Glutamatergic neuron (in vitro differentiated cells): ENCODE measurements around the gene ALDH3B1. TPM values are rescaled to one million over a fixed set of nuclear protein-coding genes. Genes with fewer than 3 reads are reported as not detected.

Experiments
- DNase-seq: peaks from one replicate; pipeline ENCODE4 v3.0.0; 2022
- H3K27ac Mint-ChIP-seq: one replicate; pipeline ENCODE4 v1.8.0; 2020; ENCODE audit warnings: mild to moderate bottlenecking, mixed read lengths, inconsistent platforms; ENCODE audit not compliant: unreplicated experiment
- H3K27me3 Mint-ChIP-seq: one replicate; pipeline ENCODE4 v1.8.0; 2020; ENCODE audit warnings: mild to moderate bottlenecking, moderate library complexity, mixed read lengths, inconsistent platforms; ENCODE audit not compliant: unreplicated experiment
- H3K36me3 Mint-ChIP-seq: one replicate; pipeline ENCODE4 v1.8.0; 2020; ENCODE audit warnings: mild to moderate bottlenecking, mixed read lengths, inconsistent platforms; ENCODE audit not compliant: unreplicated experiment
- H3K4me1 Mint-ChIP-seq: one replicate; pipeline ENCODE4 v1.8.0; 2020; ENCODE audit warnings: mild to moderate bottlenecking, low read depth, mixed read lengths, inconsistent platforms; ENCODE audit not compliant: unreplicated experiment
- H3K4me3 Mint-ChIP-seq: one replicate; pipeline ENCODE4 v1.8.0; 2020; ENCODE audit warnings: mild to moderate bottlenecking, mixed read lengths, inconsistent platforms; ENCODE audit not compliant: unreplicated experiment
- H3K9me3 Mint-ChIP-seq: one replicate; pipeline ENCODE4 v1.8.0; 2020; ENCODE audit warnings: mild to moderate bottlenecking, moderate library complexity, mixed read lengths, inconsistent platforms; ENCODE audit not compliant: unreplicated experiment
- microRNA-seq: library from miRNA; unstranded; fragments of <30 nt; microRNA quantifications from one replicate; pipeline ENCODE4, GENCODE V29; 2020; ENCODE audit not compliant: unreplicated experiment
- total RNA-seq: library from RNA; stranded (reverse); fragmentation: NEBNext Ultra II Directional; extraction: Animal tissue kit (Norgen Biotek cat#: 25700); gene quantifications from one replicate; pipeline ENCODE4 v1.2.1, GENCODE V29; 2021; ENCODE audit not compliant: unreplicated experiment
- TF ChIP-seq, protein P1 (sequence below): fragments of 200-600 bp; sonication (generic); IDR thresholded peaks from one replicate; pipeline ENCODE4 v1.5.0; 2021; ENCODE audit not compliant: partially characterized antibody, unreplicated experiment

The ALDH3B1 gene
- total RNA-seq, 1 donor from 2014 or later, result 0.22 TPM

- no peak for DNase-seq
- TF ChIP-seq, protein P1, sequence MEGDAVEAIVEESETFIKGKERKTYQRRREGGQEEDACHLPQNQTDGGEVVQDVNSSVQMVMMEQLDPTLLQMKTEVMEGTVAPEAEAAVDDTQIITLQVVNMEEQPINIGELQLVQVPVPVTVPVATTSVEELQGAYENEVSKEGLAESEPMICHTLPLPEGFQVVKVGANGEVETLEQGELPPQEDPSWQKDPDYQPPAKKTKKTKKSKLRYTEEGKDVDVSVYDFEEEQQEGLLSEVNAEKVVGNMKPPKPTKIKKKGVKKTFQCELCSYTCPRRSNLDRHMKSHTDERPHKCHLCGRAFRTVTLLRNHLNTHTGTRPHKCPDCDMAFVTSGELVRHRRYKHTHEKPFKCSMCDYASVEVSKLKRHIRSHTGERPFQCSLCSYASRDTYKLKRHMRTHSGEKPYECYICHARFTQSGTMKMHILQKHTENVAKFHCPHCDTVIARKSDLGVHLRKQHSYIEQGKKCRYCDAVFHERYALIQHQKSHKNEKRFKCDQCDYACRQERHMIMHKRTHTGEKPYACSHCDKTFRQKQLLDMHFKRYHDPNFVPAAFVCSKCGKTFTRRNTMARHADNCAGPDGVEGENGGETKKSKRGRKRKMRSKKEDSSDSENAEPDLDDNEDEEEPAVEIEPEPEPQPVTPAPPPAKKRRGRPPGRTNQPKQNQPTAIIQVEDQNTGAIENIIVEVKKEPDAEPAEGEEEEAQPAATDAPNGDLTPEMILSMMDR, result no peak
- peaks cover 4% of the 10 kb centered on the region for H3K36me3 Mint-ChIP-seq
- peak overlapping the region; percentile 10 for H3K4me3 Mint-ChIP-seq
- peak overlapping the region; percentile 67 for H3K27ac Mint-ChIP-seq
- H3K4me1 Mint-ChIP-seq, result peaks cover 20% of the 10 kb centered on the region
- peaks cover 2% of the 10 kb centered on the region for H3K9me3 Mint-ChIP-seq
- H3K27me3 Mint-ChIP-seq, result peaks cover 4% of the 10 kb centered on the region
Observed at GRCh38 chr11:68077617-68078582, 67.8 kb downstream of the ALDH3B1 start.

Small RNAs within 50 kb of the gene (microRNA-seq; reads per million reads assigned to microRNA genes)
- gene MIR4691 (1.4 reads per million, percentile 3 among the genes with 10 or more reads in this experiment), gene MIR6753 (not detected), gene MIR7113 (10.9 reads per million, percentile 51 among the genes with 10 or more reads in this experiment)

Other genes with a start within 250 kb of the ALDH3B1 start
- 0.86 TPM for gene UNC93B1, start 6.2 kb upstream of the ALDH3B1 start, total RNA-seq
- gene NDUFS8, start 20.4 kb downstream of the ALDH3B1 start, total RNA-seq, result 136 TPM
- 47.2 TPM for gene TCIRG1, start 28.7 kb downstream of the ALDH3B1 start, total RNA-seq
- gene CHKA, start 111.1 kb downstream of the ALDH3B1 start, total RNA-seq, result 74.1 TPM
- 77.4 TPM for gene KMT5B, start 203.0 kb downstream of the ALDH3B1 start, total RNA-seq